ENCODE data around the gene RBM20. TPM values are rescaled to one million over a fixed set of nuclear protein-coding genes. Genes with fewer than 3 reads are reported as not detected.

RBM20 gene
- total RNA-seq, 1 donor from 2014 or later = 4.6 TPM

GRCh38 chr10:110813743-110814472 is 169.8 kb downstream of the RBM20 start:
- no peak for DNase-seq

- DNase-seq = no peak
Observed at GRCh38 chr10:110815354-110816004, 171.3 kb downstream of the RBM20 start.

GRCh38 chr10:110817614-110818013 is 173.5 kb downstream of the RBM20 start:
- DNase-seq = no peak

- no peak for DNase-seq
Observed at GRCh38 chr10:110818311-110819256, 174.4 kb downstream of the RBM20 start.

GRCh38 chr10:110820321-110820814 is 176.2 kb downstream of the RBM20 start:
- peak; percentile 50 for DNase-seq

- no peak for DNase-seq
Observed at GRCh38 chr10:110821508-110821907, 177.4 kb downstream of the RBM20 start.

GRCh38 chr10:110822035-110822711 is 178.0 kb downstream of the RBM20 start:
- no peak for DNase-seq

- no peak for DNase-seq
Observed at GRCh38 chr10:110822712-110823311, 178.7 kb downstream of the RBM20 start.

- peak; percentile 22 for DNase-seq
Observed at GRCh38 chr10:110824152-110824441, 180.0 kb downstream of the RBM20 start.

- DNase-seq = no peak
Observed at GRCh38 chr10:110824660-110825059, 180.5 kb downstream of the RBM20 start.

GRCh38 chr10:110825508-110825907 is 181.4 kb downstream of the RBM20 start:
- DNase-seq = no peak

GRCh38 chr10:110827410-110827809 is 183.3 kb downstream of the RBM20 start:
- no peak for DNase-seq

GRCh38 chr10:110827875-110828274 is 183.7 kb downstream of the RBM20 start:
- no peak for DNase-seq

- DNase-seq = no peak
Observed at GRCh38 chr10:110828525-110828924, 184.4 kb downstream of the RBM20 start.

- no peak for DNase-seq
Observed at GRCh38 chr10:110829721-110830410, 185.7 kb downstream of the RBM20 start.

- DNase-seq = no peak
Observed at GRCh38 chr10:110833234-110833940, 189.3 kb downstream of the RBM20 start.

- DNase-seq = no peak
Observed at GRCh38 chr10:110833941-110834628, 189.9 kb downstream of the RBM20 start.

GRCh38 chr10:110834629-110835301 is 190.6 kb downstream of the RBM20 start:
- peak; percentile 42 for DNase-seq

- DNase-seq = no peak
Observed at GRCh38 chr10:110835841-110836240, 191.7 kb downstream of the RBM20 start.

- DNase-seq = no peak
Observed at GRCh38 chr10:110836706-110837105, 192.6 kb downstream of the RBM20 start.

Measured in dermis blood vessel endothelial cell (primary cell).